ENCODE results near the gene FBXW7. TPM values are rescaled to one million over a fixed set of nuclear protein-coding genes. Genes with fewer than 3 reads are reported as not detected.

Gene FBXW7
- total RNA-seq, 1 experiment from 2014 or later = 23.0 TPM

GRCh38 chr4:152540293-152540674, 4.4 kb upstream of the FBXW7 start:
- no peaks in the 10 kb centered on the region; the same call in 1 of the 2 replicates for H3K9me2 ChIP-seq (ENCODE audit: insufficient read depth)
- no peak overlapping the region for H3K9ac ChIP-seq (ENCODE audit: low read length)
- intact Hi-C loops (cut with micrococcal nuclease) = no loop called here
- H3K4me1 ChIP-seq (ENCODE audit: control insufficient read depth in 1 of 2, insufficient read depth in 2 of 2, low read length in 2 of 2) = peaks cover 6 to 7% of the 10 kb centered on the region in 2 experiments; a peak in 3 of 4 replicates
- H2AFZ ChIP-seq (ENCODE audit: low read depth, low read length, poor library complexity, severe bottlenecking) = no peak overlapping the region
- H3K36me3 ChIP-seq (ENCODE audit: control insufficient read depth in 1 of 2, insufficient read depth in 2 of 2, low read length in 2 of 2) = peaks cover 0 to 7% of the 10 kb centered on the region in 2 experiments; a peak in 2 of 4 replicates
- ChIA-PET RAD21 (ENCODE audit: low non-redundant PET in 1 of 2, low total read pairs in 2 of 2, uncharacterized antibody in 2 of 2, unreplicated experiment in 2 of 2) (no interaction called here), CTCF (no interaction called here), POLR2A (no interaction called here)
- H3K4me3 ChIP-seq (replicated peaks in 1 of 2; ENCODE audit: low read depth in 1 of 2, low read length in 2 of 2) = no peak overlapping the region
- no peak for ATAC-seq
- peaks cover 3 to 7% of the 10 kb centered on the region in 2 experiments; a peak in 2 of 4 replicates for H3K9me3 ChIP-seq (ENCODE audit: control insufficient read depth in 1 of 2, insufficient read depth in 1 of 2, low read depth in 1 of 2, low read length in 2 of 2)
- peaks cover 38% of the 10 kb centered on the region for H3K79me2 ChIP-seq (ENCODE audit: insufficient read depth, low read length)
- no peak for TF ChIP-seq EGR1 (IDR thresholded peaks at IDR 0.05; ENCODE audit: low read depth)
- TF ChIP-seq EZH2phosphoT487 (IDR thresholded peaks at IDR 0.05; ENCODE audit: borderline replicate concordance) = no peak
- TF ChIP-seq RAD21 (IDR thresholded peaks at IDR 0.05; ENCODE audit: low read depth) = no peak
- no peak for TF ChIP-seq POLR2A (IDR thresholded peaks at IDR 0.05; ENCODE audit: borderline replicate concordance, extremely low read depth, insufficient read depth, insufficient read length)
- no peak for TF ChIP-seq ZNF274 (IDR thresholded peaks at IDR 0.05; ENCODE audit: low read depth, low read length)
- no peak for TF ChIP-seq ZFX (IDR thresholded peaks at IDR 0.05)
- no peak for TF ChIP-seq SP1 (IDR thresholded peaks at IDR 0.05; ENCODE audit: low read depth)
- TF ChIP-seq SRF (IDR thresholded peaks at IDR 0.05; ENCODE audit: low read depth) = no peak
- no peak for TF ChIP-seq POLR2AphosphoS5 (IDR thresholded peaks at IDR 0.05; ENCODE audit: low read depth, low read length)
- no peaks in the 10 kb centered on the region for H3K27me3 ChIP-seq (ENCODE audit: insufficient read depth, low read length)
- H4K20me1 ChIP-seq (ENCODE audit: insufficient read depth) = no peaks in the 10 kb centered on the region; the same call in 1 of the 2 replicates
- no TSS peak for BruUV-seq (replicated peaks)
- H3K27ac ChIP-seq (ENCODE audit: low read depth, low read length) = no peak overlapping the region
- DNase-seq (ENCODE audit: low read depth, low spot score) = no peak
- no peak overlapping the region for H3K4me2 ChIP-seq (ENCODE audit: low read length)

GRCh38 chr4:152539556-152540292, 3.8 kb upstream of the FBXW7 start:
- ATAC-seq (no peak), DNase-seq (ENCODE audit: low read depth, low spot score) (no peak)
- ChIA-PET POLR2A (no interaction called here), RAD21 (ENCODE audit: low non-redundant PET in 1 of 2, low total read pairs in 2 of 2, uncharacterized antibody in 2 of 2, unreplicated experiment in 2 of 2) (no interaction called here), CTCF (no interaction called here)
- intact Hi-C loops (cut with micrococcal nuclease) = no loop called here
- Histone ChIP-seq H3K79me2 (ENCODE audit: insufficient read depth, low read length) (peaks cover 44% of the 10 kb centered on the region), H3K27ac (ENCODE audit: low read depth, low read length) (no peak overlapping the region), H3K4me3 (replicated peaks in 1 of 2; ENCODE audit: low read depth in 1 of 2, low read length in 2 of 2) (no peak overlapping the region), H3K9me2 (ENCODE audit: insufficient read depth) (no peaks in the 10 kb centered on the region; the same call in 1 of the 2 replicates), H3K27me3 (ENCODE audit: insufficient read depth, low read length) (no peaks in the 10 kb centered on the region), H3K4me2 (ENCODE audit: low read length) (no peak overlapping the region), H3K36me3 (ENCODE audit: control insufficient read depth in 1 of 2, insufficient read depth in 2 of 2, low read length in 2 of 2) (peaks cover 0 to 7% of the 10 kb centered on the region in 2 experiments; a peak in 2 of 4 replicates), H4K20me1 (ENCODE audit: insufficient read depth) (no peaks in the 10 kb centered on the region; the same call in 1 of the 2 replicates), H3K9me3 (ENCODE audit: control insufficient read depth in 1 of 2, insufficient read depth in 1 of 2, low read depth in 1 of 2, low read length in 2 of 2) (peaks cover 3 to 7% of the 10 kb centered on the region in 2 experiments; a peak in 2 of 4 replicates), H3K4me1 (ENCODE audit: control insufficient read depth in 1 of 2, insufficient read depth in 2 of 2, low read length in 2 of 2) (peaks cover 6 to 7% of the 10 kb centered on the region in 2 experiments; a peak in 3 of 4 replicates), H3K9ac (ENCODE audit: low read length) (no peak overlapping the region), H2AFZ (ENCODE audit: low read depth, low read length, poor library complexity, severe bottlenecking) (no peak overlapping the region)
- TF ChIP-seq JUND (IDR thresholded peaks at IDR 0.05) (no peak), EZH2phosphoT487 (IDR thresholded peaks at IDR 0.05; ENCODE audit: borderline replicate concordance) (no peak), YY1 (IDR thresholded peaks at IDR 0.05; ENCODE audit: extremely low read depth, insufficient replicate concordance, low read depth, low read length) (no peak), POLR2A (IDR thresholded peaks at IDR 0.05; ENCODE audit: borderline replicate concordance, extremely low read depth, insufficient read depth, insufficient read length) (no peak), CBX3 (IDR thresholded peaks at IDR 0.05; ENCODE audit: low read depth) (no peak), FOSL1 (IDR thresholded peaks at IDR 0.05; ENCODE audit: low read depth) (no peak), ZFX (IDR thresholded peaks at IDR 0.05) (no peak)
- no TSS peak for BruUV-seq (replicated peaks)

Data from HCT116 (cell line).